ENCODE data around the gene TEX2.

DNA sequence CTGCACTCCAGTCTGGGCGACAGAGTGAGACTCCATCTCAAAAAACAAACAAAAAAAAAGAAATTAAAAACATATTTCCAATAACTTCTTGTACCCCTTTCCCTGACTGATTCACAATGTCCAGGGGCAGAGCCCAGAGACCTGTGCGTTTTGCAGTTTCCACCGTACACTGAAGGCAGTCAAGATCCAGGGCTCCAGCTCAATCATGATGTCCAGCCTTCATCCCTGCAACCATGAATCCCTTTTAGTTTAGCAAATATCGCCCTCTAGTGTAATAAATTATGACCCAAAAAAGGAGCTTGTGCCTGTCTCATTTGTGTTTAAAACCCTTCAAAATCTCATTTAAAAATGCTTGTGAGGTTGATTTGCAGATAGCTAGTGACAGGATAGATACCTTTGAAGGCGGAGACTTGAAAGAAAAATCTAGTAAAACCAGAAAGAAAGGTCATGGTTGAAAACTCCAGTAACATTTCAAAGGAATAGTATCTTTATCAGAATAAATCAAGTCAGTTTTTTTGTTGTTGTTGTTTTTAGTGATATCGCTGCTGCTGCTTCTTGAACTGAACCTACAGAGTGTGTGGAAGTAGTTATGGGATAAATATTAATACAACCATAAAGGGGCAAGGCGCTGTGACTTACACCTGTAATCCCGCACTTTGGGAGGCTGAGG lies 129.4 kb downstream of the TEX2 start:
- TF ChIP-seq, protein P1, sequence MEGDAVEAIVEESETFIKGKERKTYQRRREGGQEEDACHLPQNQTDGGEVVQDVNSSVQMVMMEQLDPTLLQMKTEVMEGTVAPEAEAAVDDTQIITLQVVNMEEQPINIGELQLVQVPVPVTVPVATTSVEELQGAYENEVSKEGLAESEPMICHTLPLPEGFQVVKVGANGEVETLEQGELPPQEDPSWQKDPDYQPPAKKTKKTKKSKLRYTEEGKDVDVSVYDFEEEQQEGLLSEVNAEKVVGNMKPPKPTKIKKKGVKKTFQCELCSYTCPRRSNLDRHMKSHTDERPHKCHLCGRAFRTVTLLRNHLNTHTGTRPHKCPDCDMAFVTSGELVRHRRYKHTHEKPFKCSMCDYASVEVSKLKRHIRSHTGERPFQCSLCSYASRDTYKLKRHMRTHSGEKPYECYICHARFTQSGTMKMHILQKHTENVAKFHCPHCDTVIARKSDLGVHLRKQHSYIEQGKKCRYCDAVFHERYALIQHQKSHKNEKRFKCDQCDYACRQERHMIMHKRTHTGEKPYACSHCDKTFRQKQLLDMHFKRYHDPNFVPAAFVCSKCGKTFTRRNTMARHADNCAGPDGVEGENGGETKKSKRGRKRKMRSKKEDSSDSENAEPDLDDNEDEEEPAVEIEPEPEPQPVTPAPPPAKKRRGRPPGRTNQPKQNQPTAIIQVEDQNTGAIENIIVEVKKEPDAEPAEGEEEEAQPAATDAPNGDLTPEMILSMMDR (IDR thresholded peaks at IDR 0.05) = peak; percentile 45 to 74 (median 57)
- TF ChIP-seq POLR2A (IDR thresholded peaks at IDR 0.05) = no peak

Measured in sigmoid colon (tissue), 3 donors.